ENCODE data around the gene ST6GAL2. TPM values are rescaled to one million over a fixed set of nuclear protein-coding genes. Genes with fewer than 3 reads are reported as not detected.

ST6GAL2 gene
- total RNA-seq, 1 donor from 2014 or later = 5.9 TPM

DNA sequence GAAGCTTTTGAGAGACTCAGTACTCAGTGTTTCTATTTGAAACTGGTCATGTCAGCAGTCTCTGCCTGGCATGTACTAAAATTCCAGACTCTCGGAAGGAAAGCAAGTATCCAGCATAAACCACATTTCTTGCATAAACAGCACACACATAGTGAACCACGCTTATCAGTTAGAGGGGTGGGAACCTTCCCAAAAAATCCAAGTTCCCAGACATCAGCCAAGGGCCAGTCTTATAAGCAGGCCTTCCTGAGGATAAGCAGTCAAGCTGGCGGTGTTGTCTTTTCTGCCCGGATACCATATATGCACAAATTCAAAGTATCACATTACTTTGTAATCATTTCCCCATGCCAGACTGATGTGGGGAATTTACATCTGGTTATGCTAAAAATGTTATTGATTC lies 73.6 kb downstream of the ST6GAL2 start:
- DNase-seq = no peak
- no peaks in the 10 kb centered on the region for H3K4me1 Mint-ChIP-seq (ENCODE audit: low read depth, unreplicated experiment)
- no peak overlapping the region for H3K27ac Mint-ChIP-seq (ENCODE audit: unreplicated experiment)
- H3K4me3 Mint-ChIP-seq (ENCODE audit: unreplicated experiment) = no peak overlapping the region
- TF ChIP-seq, protein P1, sequence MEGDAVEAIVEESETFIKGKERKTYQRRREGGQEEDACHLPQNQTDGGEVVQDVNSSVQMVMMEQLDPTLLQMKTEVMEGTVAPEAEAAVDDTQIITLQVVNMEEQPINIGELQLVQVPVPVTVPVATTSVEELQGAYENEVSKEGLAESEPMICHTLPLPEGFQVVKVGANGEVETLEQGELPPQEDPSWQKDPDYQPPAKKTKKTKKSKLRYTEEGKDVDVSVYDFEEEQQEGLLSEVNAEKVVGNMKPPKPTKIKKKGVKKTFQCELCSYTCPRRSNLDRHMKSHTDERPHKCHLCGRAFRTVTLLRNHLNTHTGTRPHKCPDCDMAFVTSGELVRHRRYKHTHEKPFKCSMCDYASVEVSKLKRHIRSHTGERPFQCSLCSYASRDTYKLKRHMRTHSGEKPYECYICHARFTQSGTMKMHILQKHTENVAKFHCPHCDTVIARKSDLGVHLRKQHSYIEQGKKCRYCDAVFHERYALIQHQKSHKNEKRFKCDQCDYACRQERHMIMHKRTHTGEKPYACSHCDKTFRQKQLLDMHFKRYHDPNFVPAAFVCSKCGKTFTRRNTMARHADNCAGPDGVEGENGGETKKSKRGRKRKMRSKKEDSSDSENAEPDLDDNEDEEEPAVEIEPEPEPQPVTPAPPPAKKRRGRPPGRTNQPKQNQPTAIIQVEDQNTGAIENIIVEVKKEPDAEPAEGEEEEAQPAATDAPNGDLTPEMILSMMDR (IDR thresholded peaks at IDR 0.05; ENCODE audit: partially characterized antibody, unreplicated experiment) = no peak
- H3K27me3 Mint-ChIP-seq (ENCODE audit: unreplicated experiment) = peaks cover 2% of the 10 kb centered on the region
- H3K36me3 Mint-ChIP-seq (ENCODE audit: unreplicated experiment) = no peaks in the 10 kb centered on the region
- peaks cover 1% of the 10 kb centered on the region for H3K9me3 Mint-ChIP-seq (ENCODE audit: unreplicated experiment)

DNA sequence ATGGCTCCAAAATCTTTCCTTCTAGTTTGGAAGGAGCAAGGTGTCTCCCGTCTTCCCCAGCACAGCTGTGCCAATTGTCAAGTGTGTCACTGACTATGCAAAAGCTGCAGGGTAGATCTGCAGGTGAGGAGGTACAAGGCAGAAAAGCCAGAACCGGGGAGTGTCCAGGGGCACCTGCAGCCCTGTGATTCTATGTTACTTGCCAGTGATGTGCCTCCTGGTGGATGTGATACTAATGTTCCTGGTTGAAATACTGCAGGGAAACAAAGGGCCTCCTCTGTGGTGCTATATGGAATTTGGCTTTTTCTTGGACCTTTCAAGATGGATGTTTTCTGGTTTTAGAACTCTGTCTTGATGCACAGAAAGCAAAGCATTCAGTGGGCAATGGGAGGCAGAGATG lies 80.3 kb downstream of the ST6GAL2 start:
- TF ChIP-seq, protein P1 (IDR thresholded peaks at IDR 0.05; ENCODE audit: partially characterized antibody, unreplicated experiment) = no peak
- H3K27ac Mint-ChIP-seq (ENCODE audit: unreplicated experiment) = no peak overlapping the region
- H3K27me3 Mint-ChIP-seq (ENCODE audit: unreplicated experiment) = peaks cover 4% of the 10 kb centered on the region
- H3K4me1 Mint-ChIP-seq (ENCODE audit: low read depth, unreplicated experiment) = peaks cover 5% of the 10 kb centered on the region
- no peaks in the 10 kb centered on the region for H3K36me3 Mint-ChIP-seq (ENCODE audit: unreplicated experiment)
- peaks cover 2% of the 10 kb centered on the region for H3K9me3 Mint-ChIP-seq (ENCODE audit: unreplicated experiment)
- DNase-seq = no peak
- H3K4me3 Mint-ChIP-seq (ENCODE audit: unreplicated experiment) = no peak overlapping the region

DNA sequence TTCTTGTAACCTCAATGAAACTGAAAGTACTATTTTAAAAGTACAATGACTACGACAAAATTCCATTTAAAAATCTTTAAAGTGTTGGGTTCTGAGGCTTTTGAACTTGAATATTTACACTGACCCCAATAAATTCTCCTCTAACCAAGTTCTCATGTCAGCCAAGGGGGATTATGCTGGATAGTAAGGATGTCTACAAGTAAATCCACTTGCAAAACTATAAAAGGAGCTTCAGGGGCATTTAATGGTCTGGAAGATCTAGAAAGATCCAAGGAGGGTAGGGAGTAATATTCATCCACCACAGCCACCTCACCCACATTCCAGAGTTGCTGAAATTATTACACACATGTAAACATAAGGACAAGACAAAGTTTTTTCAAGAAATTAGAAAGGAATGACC lies 81.8 kb downstream of the ST6GAL2 start:
- Mint-ChIP-seq H3K4me1 (ENCODE audit: low read depth, unreplicated experiment) (peaks cover 9% of the 10 kb centered on the region), H3K4me3 (ENCODE audit: unreplicated experiment) (no peak overlapping the region), H3K27me3 (ENCODE audit: unreplicated experiment) (peaks cover 4% of the 10 kb centered on the region), H3K27ac (ENCODE audit: unreplicated experiment) (no peak overlapping the region), H3K36me3 (ENCODE audit: unreplicated experiment) (no peaks in the 10 kb centered on the region), H3K9me3 (ENCODE audit: unreplicated experiment) (peaks cover 2% of the 10 kb centered on the region)
- DNase-seq = no peak
- TF ChIP-seq, protein P1 (IDR thresholded peaks at IDR 0.05; ENCODE audit: partially characterized antibody, unreplicated experiment) = no peak

DNA sequence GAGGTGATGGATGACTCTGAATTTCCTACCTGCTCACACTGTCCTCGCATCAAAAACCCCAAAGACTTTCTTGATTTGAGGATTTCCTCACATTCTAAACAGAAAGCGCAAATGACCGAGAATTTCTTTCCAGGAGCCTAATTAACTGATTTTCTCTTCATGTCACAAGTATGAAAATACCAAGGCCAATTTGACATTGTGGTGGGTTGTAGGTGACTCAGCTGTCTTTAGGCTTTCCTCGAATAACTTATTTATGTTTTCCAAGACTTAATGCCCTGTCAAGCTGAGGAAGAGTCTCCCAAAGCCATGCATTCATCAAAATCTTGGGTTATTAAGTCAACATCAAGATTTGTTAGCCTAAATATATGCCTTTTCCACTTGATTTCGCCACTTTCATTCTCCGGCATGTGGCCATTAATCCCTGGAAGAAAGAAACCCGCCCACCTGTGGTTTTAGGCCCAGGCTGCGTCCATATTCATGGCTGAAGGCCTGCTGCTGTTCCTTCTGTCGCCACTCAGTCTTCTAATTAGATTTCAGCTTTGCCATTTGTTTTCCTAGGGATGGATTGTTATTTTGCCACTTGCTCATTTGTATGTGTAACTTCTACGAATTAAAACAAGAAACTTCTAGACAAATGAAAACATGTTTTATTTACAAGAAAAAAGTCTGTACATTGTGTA lies 84.9 kb downstream of the ST6GAL2 start:
- Mint-ChIP-seq H3K27ac (ENCODE audit: unreplicated experiment) (peak overlapping the region; percentile 76), H3K36me3 (ENCODE audit: unreplicated experiment) (no peaks in the 10 kb centered on the region), H3K4me3 (ENCODE audit: unreplicated experiment) (no peak overlapping the region), H3K9me3 (ENCODE audit: unreplicated experiment) (peaks cover 2% of the 10 kb centered on the region), H3K4me1 (ENCODE audit: low read depth, unreplicated experiment) (peaks cover 9% of the 10 kb centered on the region), H3K27me3 (ENCODE audit: unreplicated experiment) (peaks cover 2% of the 10 kb centered on the region)
- peak; percentile 33 for DNase-seq
- TF ChIP-seq, protein P1 (IDR thresholded peaks at IDR 0.05; ENCODE audit: partially characterized antibody, unreplicated experiment) = no peak

DNA sequence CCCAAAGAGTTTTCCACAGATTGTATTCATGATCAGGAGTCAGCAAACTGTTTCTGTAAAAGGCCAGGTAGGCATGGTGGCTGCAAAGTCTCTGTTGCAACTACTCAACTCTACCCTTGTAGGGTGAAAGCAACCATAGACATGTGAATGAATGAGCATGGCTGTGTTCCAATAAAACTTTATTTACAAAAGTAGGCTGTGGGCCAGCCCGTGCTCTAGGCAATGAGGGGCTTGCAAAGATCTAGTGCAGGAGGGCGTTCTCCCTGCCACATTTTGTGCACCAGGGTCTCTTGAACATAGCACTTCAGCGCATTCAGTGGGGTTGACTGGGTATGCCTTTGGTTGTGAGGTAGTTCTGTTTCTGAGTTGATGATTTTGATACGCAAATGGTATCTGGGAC lies 85.8 kb downstream of the ST6GAL2 start:
- TF ChIP-seq, protein P1 (IDR thresholded peaks at IDR 0.05; ENCODE audit: partially characterized antibody, unreplicated experiment) = no peak
- H3K4me3 Mint-ChIP-seq (ENCODE audit: unreplicated experiment) = no peak overlapping the region
- H3K27ac Mint-ChIP-seq (ENCODE audit: unreplicated experiment) = peak overlapping the region; percentile 3
- peaks cover 9% of the 10 kb centered on the region for H3K4me1 Mint-ChIP-seq (ENCODE audit: low read depth, unreplicated experiment)
- DNase-seq = no peak
- peaks cover 2% of the 10 kb centered on the region for H3K9me3 Mint-ChIP-seq (ENCODE audit: unreplicated experiment)
- peaks cover 2% of the 10 kb centered on the region for H3K27me3 Mint-ChIP-seq (ENCODE audit: unreplicated experiment)
- no peaks in the 10 kb centered on the region for H3K36me3 Mint-ChIP-seq (ENCODE audit: unreplicated experiment)
